ENCODE data around the gene PAEP. TPM values are rescaled to one million over a fixed set of nuclear protein-coding genes. Genes with fewer than 3 reads are reported as not detected.

Gene PAEP
- total RNA-seq, 1 donor from 2014 or later: not detected

DNA sequence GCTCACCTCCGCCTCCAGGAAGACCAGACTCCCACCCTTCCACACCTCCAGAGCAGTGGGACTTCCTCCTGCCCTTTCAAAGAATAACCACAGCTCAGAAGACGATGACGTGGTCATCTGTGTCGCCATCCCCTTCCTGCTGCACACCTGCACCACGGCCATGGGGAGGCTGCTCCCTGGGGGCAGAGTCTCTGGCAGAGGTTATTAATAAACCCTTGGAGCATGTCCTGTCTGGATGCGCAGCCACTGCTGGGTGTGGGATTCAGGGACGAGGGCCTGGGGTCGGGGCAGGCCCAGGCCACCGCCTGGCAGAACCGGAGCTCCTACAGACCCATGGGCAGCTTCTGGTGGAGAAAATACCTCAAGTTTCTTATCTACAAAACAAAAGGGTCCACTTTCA, 5.0 kb downstream of the PAEP start:
- intact Hi-C loops (cut with DNase I): no loop called here
- DNase-seq (ENCODE audit: missing footprints): no peak
- no peak for ATAC-seq

GRCh38 chr9:135567311-135567710, 5.8 kb downstream of the PAEP start:
- ATAC-seq (no peak), DNase-seq (ENCODE audit: missing footprints) (no peak)
- intact Hi-C loops (cut with DNase I): no loop called here

DNA sequence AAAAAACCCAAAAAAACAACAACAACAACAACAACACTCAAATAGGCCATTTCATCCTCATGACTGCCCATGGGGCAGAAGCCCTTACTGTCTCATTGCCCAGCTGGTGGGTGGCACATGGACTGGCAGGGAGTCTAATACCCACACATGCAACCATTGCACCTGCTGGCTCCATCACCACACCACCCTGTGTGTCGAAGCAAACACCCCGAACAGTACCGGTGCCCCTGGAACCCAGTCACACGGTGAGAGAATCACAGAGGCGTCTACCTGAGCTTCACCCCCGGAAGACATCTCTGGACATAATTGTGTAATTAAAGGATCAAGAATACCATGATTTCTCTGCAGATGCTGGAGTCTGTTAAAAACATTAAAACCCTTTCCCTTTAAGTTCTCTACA, 6.5 kb downstream of the PAEP start:
- ATAC-seq (no peak), DNase-seq (ENCODE audit: missing footprints) (no peak)

GRCh38 chr9:135570456-135570855, 8.9 kb downstream of the PAEP start:
- ATAC-seq: no peak
- no peak for DNase-seq (ENCODE audit: missing footprints)
- intact Hi-C loops (cut with DNase I): no loop called here

More for the DNA sequence above, 6.5 kb downstream of the PAEP start:
- intact Hi-C loops (cut with DNase I): no loop called here

- ATAC-seq (no peak), DNase-seq (ENCODE audit: missing footprints) (no peak)
- intact Hi-C loops (cut with DNase I): no loop called here
These were observed 10.7 kb downstream of the PAEP start for GRCh38 chr9:135572233-135572632.

DNA sequence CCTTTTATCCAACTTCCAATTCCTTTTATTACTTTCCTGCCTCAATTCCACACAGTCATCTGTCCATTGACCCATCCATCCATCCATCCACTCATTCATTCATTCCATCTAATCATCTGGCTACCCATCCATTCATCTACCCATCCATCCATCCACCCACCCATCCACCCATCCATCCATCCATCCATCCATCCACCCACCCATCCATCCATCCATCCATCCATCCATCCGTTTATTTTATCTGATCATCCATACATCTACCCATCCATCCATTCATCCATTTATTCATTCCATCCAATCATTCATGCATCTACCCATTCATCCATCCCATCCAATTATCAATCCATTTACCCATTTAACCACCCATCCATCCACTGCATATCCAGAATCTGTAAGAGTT, 11.6 kb downstream of the PAEP start:
- intact Hi-C loops (cut with DNase I): no loop called here
- DNase-seq (ENCODE audit: missing footprints): no peak
- ATAC-seq: no peak

DNA sequence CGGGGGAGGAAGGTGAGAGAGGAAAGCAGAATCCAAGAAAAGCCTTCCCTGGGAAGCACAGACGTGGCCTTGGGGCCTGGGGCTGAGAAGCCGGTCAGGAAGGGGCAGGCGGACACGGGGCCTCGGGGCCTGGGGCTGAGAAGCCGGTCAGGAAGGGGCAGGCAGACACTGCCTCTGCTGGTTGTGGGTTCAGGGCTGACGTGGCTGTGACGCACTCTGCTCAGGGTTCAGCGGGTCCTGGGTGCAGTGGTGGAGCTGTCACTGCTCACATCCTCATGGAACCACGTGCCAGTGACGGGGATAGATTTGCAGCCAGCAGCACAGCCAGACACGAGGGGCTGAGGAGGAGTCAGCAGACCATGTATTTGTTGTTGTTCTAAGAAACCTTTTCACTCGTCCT, 12.8 kb downstream of the PAEP start:
- DNase-seq (ENCODE audit: missing footprints) (no peak), ATAC-seq (no peak)
- intact Hi-C loops (cut with DNase I): no loop called here

DNA sequence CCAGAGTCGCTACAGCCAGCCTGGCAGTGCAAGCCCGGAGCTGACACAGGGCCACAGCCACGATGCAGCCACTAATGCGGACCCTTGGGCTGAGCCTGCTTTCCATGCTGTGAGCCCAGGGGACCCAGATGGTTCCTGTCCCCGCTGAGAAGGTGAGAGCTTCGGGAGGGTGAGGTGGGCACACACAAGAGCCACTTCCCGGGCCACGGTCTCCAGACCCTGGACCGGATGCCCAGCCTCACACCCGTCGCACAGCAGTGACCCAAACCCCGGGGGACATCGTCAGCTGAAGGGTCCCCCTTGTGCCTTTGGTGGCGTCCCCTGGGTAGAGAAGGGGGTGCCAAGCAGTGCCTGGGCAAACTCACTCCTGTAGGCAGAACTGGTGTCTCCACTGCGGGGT, 13.4 kb downstream of the PAEP start:
- intact Hi-C loops (cut with DNase I): no loop called here
- no peak for DNase-seq (ENCODE audit: missing footprints)
- ATAC-seq: no peak

DNA sequence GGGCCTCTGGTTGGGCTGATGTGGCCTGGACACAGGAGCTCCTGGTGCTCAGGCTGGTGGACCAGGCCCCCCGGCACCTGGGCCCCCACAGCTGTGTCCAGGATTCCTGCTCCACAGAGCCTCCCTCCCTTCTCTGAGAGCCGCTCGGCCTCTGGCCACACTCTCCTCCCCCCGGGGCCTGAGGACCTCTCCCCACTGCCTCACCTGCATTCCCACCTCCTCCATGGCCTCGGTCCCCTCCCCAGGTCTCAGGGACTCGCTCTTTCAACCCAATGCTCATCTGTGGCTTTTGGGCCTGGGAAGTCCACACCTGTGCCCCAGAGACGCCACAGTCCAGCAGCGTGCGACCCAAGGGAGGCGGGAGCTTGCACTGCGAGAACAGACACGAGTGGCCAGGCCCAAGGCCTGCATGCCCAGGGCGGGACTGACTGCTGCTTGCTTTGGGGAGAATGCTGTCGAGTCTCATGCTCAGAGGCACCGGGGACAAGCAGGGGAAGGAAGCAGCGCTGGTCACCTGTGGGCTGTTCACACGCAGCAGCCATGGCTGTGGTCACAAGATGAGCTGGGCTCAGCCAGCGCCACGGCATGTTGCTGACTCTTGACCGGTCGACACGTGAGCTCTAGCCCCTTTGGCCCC, 14.6 kb downstream of the PAEP start:
- DNase-seq (ENCODE audit: missing footprints) (no peak), ATAC-seq (no peak)
- intact Hi-C loops (cut with DNase I): no loop called here

GRCh38 chr9:135577256-135577655, 15.7 kb downstream of the PAEP start:
- intact Hi-C loops (cut with DNase I): no loop called here
- ATAC-seq: no peak
- DNase-seq (ENCODE audit: missing footprints): no peak

DNA sequence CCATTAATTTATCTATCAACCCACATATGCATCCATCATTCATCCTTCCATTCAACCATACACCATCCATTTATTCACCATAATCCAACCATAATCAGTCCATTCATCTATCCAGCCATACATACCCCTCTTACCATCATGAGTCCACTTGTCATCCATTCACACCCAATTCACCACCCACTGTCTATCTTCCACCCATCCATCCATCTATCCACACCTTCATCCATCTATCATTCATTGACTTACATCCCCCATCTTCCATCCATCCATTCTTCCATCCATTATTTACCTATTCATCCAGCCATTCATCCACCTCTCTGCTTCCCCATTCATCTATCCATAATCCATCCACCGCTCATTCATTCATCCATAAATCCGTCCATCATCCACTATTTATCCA, 17.8 kb downstream of the PAEP start:
- no peak for DNase-seq (ENCODE audit: missing footprints)
- no peak for ATAC-seq
- intact Hi-C loops (cut with DNase I): no loop called here

DNA sequence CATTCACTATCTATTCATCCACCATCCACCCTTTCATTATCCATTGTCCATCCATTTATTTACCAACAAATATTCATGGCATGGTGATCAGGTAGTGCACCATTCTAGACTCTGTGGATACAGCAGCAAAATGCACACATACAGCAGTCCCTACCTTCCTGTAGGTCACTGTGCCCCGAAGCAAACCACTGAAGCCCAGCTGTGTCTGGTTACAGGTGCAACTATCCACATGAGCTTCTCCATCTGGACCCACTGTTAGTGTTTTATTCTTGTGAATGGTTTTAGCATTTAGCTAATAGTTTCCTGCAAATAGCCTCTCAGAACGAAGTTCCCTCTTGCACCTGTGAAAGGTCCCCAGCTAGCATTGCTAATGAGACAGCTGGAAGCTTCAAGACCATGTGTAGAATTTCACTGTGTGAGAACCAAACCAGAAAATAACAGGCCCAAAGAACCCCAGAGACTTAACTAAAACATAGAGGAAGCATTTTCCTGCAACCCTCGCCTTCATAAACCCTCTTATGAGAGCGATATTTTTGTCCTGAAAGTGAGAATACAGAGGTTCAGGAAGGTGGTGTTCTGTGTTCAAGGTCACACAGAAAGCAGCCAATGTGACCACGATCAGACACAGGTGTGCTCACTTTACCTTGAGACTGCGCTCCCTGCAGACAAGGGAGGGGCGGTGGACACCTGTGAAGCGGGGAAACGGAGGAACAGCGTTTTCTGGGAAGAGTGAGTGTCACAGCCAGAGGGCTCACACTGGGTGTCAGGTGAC, 18.5 kb downstream of the PAEP start:
- DNase-seq (ENCODE audit: missing footprints): no peak
- intact Hi-C loops (cut with DNase I): no loop called here
- no peak for ATAC-seq

DNA sequence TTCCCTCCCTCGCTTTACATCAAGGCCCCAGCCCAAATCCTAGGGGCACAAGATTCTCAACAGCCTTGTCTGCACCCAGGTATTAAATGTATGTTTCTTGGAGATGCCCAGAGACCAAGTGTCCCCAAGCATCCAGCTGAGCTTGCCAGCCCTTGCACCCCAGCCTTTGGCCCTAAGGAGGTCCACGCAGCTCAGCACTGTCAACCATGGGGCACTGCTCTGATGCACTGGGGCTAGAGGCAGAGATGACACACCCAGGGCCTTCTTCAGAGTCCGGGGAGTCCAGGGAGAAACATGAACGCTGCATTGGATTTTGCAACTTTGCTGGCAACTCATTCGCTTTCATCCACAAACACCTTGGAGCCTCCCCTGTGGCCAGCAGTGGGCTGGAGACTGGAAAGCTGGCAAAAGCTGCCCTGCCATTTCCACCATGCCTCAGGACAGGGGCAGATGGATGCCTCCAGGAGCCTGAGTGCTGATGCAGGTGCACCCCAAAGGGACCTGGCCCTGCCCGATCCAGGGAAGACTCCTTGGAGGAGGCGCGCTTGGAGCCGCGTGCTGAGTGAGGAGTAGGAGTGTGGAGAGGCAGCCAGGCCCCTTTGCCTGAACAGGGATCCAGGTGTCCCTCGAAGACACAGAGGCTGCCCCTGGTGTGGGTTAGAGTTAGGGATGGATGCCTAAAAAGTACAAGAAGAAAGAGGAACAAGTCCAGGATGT, 19.3 kb downstream of the PAEP start:
- no peak for DNase-seq (ENCODE audit: missing footprints)
- no peak for ATAC-seq
- intact Hi-C loops (cut with DNase I): no loop called here

DNA sequence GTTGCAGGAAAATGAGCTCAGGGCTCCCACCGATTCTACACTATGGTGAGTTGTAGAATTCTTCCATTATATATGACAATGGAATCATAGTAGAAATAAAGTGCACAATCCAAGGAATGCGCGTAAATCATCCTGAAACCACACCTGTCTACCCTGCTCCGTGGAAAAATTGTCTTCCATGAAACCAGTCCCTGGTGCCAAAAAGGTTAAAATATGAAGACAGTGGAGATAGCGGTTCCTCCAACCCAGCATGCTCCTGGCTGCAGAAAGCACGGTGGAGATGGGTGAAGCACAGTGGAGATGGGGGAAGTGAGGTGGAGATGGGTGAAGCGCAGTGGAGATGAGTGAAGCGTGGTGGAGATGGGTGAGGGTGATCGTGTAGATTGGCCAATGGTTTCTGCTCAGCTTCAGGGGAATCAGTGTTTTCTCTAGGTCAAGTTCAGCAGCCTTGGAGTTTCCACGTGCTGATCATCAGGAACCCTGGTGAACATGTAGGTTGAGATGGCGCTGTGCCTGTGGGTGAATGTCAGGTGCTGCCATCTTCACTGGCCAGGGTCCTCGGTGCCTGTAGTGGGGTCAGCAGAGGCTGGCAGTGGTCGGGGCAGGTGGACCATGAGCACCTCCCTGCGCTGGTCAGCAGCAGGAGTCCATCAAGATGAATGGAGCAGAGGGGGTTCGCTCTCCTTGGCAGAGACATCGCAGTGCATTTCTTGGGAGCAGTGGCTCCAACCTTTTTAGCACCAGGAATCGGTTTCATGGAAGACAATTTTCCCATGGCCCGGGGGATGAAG, 20.3 kb downstream of the PAEP start:
- ATAC-seq (no peak), DNase-seq (ENCODE audit: missing footprints) (no peak)
- intact Hi-C loops (cut with DNase I): no loop called here

GRCh38 chr9:135582541-135582940, 21.0 kb downstream of the PAEP start:
- intact Hi-C loops (cut with DNase I): no loop called here
- ATAC-seq (no peak), DNase-seq (ENCODE audit: missing footprints) (no peak)

DNA sequence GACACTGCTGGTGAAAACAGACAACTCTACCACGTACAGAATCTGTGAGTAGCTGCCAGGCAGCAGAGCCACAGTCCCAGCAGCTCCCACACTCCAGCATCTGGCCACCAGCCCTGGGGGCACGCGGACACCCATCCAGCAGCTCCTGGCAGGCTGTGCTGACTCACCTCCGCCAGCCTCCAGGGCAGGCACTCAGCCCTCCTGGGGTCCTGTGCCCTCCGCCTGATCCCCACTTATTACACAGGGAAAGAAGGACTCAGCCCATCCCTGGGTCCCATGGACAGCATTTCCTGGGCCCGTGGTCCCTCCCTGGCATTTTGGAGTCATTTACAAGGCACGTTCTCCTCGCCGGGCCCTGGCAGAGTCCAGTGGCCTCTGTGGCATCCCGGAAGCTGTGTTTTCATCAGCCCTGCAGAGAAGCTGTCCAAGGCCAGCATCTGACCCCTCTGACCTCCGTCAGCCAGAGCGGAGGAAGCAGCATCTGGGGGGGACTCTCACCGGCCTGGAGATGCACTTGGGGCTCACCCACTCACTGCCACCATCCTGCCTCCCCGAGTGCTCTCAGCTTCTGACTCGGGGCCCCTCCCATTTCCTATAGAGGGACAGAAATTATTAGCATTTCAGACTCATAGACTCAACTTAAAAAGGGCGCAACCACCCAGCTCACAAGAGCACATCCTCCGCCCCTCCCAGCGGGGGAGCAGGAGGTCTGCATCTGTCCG, 21.6 kb downstream of the PAEP start:
- ATAC-seq: no peak
- intact Hi-C loops (cut with DNase I): no loop called here
- DNase-seq (ENCODE audit: missing footprints): no peak

GRCh38 chr9:135583688-135584011, 22.1 kb downstream of the PAEP start:
- intact Hi-C loops (cut with DNase I): no loop called here
- no peak for ATAC-seq
- no peak for DNase-seq (ENCODE audit: missing footprints)

DNA sequence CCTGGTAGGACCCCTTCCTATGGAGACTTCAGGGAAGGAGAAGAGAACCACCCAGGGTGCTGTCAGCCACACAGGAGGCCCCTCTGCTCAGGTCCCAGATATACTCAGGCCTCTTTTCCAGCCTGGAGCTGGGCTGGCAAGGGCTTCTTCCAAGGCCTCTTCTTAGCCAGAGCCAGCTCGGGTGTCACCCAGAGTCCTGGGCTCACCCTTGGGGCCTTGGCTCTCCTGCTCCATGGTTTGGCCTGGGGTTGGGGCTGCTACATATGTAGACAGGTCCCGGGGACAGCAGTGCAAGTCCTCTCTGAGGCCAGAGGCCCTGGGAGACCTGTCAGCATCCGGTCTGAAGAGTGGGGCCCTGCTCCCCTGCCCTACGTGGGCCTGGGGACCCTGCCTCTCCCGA, 22.8 kb downstream of the PAEP start:
- intact Hi-C loops (cut with DNase I): no loop called here
- DNase-seq (ENCODE audit: missing footprints) (no peak), ATAC-seq (no peak)

DNA sequence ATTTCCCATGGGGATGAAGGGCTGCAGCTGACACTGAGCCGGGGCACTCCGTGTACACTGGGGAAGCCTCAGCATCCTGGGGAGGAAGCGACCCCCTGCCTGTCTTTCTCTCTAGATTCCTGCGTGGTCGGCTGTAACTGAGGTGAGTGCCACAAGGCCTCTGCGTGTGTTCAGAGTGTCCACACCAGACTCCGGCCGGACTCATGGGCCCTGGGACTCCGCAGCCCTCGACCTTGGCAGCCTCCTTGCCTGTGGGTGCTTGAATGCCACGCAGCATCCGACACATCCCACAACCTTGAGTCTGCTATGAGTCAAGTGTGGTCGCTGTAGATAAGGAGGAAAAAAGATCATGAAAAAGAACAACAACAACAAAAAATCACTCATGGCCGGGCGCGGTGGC, 23.4 kb downstream of the PAEP start:
- intact Hi-C loops (cut with DNase I): no loop called here
- DNase-seq (ENCODE audit: missing footprints) (no peak), ATAC-seq (no peak)

Data from Right ventricle myocardium inferior (tissue), 1 donor.